ENCODE data around the gene CDADC1.
"Not testable (repeated sequence)": the region's sequence is repeated elsewhere in the genome, so short reads cannot be mapped to it uniquely, and the experiment has no call there.

The CDADC1 gene

DNA sequence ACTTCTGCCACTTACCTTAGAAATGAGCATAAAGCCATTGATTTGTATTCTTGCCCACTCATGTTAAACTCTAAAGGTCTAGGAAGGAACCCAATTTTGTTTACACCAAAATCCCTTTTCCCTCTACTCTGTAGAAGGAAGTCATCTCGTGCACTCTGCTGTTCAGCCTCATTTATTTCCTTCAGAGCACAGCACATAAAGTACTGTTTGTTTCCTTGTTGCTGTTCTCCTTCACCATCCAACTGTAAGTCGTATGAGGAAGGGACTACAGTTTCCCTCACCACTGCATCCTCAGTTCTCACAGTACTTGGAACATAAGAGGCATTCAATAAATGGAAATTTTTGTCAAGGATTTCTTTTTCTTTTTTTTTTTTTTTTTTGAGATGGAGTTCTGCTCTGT is 24.6 kb downstream of the CDADC1 start:
- TF ChIP-seq, protein P1, sequence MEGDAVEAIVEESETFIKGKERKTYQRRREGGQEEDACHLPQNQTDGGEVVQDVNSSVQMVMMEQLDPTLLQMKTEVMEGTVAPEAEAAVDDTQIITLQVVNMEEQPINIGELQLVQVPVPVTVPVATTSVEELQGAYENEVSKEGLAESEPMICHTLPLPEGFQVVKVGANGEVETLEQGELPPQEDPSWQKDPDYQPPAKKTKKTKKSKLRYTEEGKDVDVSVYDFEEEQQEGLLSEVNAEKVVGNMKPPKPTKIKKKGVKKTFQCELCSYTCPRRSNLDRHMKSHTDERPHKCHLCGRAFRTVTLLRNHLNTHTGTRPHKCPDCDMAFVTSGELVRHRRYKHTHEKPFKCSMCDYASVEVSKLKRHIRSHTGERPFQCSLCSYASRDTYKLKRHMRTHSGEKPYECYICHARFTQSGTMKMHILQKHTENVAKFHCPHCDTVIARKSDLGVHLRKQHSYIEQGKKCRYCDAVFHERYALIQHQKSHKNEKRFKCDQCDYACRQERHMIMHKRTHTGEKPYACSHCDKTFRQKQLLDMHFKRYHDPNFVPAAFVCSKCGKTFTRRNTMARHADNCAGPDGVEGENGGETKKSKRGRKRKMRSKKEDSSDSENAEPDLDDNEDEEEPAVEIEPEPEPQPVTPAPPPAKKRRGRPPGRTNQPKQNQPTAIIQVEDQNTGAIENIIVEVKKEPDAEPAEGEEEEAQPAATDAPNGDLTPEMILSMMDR (conservative IDR thresholded peaks at IDR 0.05), result no peak

DNA sequence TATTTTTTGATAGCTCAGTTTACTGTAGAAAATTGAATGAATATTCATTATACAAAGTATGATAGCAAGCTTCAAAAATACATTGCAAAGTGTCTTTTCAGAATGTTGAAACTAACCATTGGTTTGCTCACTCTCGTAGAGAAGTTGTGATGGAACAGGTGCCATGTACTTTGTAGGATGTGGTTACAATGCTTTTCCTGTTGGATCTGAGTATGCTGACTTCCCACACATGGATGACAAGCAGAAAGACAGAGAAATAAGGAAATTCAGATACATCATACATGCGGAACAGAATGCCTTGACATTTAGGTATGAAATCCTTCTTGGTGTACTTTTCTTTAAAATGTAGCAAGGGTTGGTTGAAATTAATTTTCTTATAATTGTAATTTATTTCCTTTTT is 30.5 kb downstream of the CDADC1 start:
- H3K27ac ChIP-seq, result no peak overlapping the region
- no peak for TF ChIP-seq ZFX (IDR thresholded peaks at IDR 0.05)
- TF ChIP-seq, protein P1 (conservative IDR thresholded peaks at IDR 0.05), result no peak

More for the DNA sequence above, 24.6 kb downstream of the CDADC1 start:
- H3K27ac ChIP-seq, result no peak overlapping the region

DNA sequence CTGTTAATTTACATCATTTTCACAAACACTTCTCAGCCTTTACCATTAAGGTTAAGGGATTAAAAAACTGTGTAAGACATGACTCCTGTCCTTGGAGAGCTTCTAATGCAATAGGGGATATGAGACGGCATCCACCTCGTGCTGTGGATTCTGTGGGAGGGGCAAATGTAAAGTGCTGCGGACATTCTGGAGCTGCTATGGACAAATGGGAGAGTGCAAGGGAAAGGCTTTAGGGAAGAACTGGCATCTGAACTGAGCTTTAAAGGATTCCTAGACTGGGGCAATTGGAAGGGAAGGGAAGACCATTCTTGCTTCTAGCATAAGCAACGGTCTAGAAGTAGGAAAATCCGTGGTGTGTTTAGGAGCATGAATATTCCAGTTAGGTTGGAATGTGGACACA is 31.4 kb downstream of the CDADC1 start:
- TF ChIP-seq, protein P1 (conservative IDR thresholded peaks at IDR 0.05), result no peak
- no peak for TF ChIP-seq ZFX (IDR thresholded peaks at IDR 0.05)

DNA sequence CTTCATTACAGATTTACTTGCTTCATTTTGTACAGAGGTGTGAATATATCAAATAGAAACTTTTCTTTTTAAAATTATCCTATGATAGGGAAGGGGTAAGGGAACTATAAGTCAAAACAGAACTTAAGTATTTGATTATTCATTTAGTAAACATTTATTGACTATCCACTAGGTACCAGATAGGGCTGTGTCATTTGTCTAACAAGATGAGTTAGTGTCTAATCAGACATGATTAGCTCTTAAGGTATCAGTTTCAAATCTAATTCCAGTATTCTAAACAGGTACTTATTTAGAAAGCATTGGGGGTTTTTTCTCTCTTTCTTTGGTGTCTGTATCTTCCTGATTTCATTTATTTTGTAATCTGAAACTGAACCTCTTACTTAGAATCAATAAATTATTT is 32.2 kb downstream of the CDADC1 start:
- TF ChIP-seq, protein P1 (conservative IDR thresholded peaks at IDR 0.05), result no peak
- no peak for TF ChIP-seq ZFX (IDR thresholded peaks at IDR 0.05)
- H3K27ac ChIP-seq, result no peak overlapping the region

More for the DNA sequence above, 31.4 kb downstream of the CDADC1 start:
- no peak overlapping the region for H3K27ac ChIP-seq

DNA sequence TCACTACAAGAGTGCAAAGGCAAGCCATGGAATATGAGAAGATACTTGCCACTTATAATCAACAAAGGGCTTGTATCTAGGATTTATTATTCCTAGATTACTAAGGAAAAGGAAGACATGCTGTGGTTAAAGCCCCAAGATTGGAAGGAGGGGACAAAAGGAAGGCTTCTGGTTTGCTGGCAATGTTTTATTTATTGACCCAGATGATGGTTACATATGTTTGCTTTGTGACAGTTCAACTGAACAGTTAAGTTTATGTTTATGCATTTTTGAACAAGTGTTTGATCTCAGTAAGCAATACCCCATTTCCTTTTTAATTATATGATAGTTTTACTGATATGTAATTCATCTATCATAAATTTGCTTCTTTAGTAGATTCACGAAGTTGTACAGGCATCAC is 40.3 kb downstream of the CDADC1 start:
- H3K27ac ChIP-seq, result no peak overlapping the region
- TF ChIP-seq, protein P1 (conservative IDR thresholded peaks at IDR 0.05), result no peak
- TF ChIP-seq ZFX (IDR thresholded peaks at IDR 0.05), result no peak

DNA sequence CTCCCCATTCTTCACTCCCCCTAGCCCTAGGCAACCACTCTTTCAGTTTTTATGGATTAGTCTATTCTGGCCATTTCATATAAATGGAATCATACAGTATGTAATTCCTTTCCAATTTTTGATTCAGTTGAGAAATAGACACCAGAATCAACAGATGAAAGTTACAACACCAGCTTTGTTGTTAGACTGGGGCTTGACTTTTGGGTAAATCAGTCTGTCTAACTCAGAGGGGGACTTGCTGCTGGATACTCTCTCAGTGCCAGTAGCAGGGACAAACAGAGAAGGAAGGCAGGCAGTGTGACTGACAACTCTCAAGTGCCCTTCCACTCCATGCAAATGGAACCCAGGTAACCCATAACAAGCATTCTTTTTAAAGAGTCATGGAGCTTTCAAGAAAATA is 40.7 kb downstream of the CDADC1 start:
- H3K27ac ChIP-seq, result no peak overlapping the region

DNA sequence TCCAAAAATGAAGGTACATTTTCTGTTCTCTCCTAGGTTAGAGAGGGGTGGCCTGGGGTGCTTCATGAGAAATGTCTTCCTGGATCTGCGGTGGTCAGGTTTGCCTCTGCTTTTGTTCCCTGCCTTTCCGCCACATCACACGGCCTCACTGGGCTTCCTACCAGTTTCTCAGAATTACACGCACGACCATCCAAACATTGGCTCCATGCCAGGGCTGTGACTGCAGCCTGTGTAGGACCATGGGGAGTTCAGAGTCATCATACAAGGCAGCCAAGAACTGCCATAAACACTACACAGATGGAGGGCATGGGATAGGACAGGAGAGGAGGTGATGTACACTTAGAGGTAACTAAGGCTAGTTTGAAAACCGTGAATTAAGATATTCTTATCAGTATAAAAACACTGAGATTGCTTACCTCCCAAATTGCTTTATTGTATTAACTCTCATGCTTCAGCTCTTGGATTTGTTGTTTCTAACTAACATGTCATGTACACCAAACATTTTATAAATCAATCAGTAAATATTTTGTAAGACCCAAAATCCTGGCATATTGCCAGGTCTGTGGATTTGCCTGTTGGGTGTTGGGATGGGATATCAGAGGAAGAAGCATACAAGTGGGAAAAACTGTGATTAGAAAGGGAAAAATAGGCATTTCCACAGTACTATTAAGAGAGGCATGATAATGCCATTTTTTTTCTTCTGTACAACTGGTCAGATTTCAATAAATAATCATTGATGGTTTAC is 45.2 kb downstream of the CDADC1 start:
- TF ChIP-seq, protein P1 (conservative IDR thresholded peaks at IDR 0.05), result no peak
- TF ChIP-seq ZFX (IDR thresholded peaks at IDR 0.05), result no peak
- H3K27ac ChIP-seq, result no peak overlapping the region

More for the DNA sequence above, 40.7 kb downstream of the CDADC1 start:
- TF ChIP-seq, protein P1 (conservative IDR thresholded peaks at IDR 0.05), result no peak
- no peak for TF ChIP-seq ZFX (IDR thresholded peaks at IDR 0.05)

DNA sequence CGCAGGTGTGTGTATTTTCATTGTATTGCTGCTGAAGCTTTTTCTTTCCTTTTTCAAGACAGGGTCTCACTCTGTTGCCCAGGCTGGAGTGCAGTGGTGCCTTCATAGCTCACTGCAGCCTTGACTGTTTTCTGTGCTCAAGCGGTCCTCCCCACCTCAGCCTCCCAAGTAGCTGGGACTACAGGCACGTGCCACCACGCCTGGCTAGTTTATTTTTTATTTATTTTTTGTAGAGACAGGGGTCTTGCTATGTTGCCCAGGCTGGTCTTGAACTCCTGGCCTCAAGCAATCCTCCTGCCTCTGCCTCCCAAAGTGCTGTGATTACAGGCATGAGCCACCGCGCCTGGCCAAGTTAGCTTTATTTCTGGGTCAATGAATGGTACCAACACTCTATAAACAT is 47.0 kb downstream of the CDADC1 start:
- H3K27ac ChIP-seq, result not testable (repeated sequence)
